Liver (tissue), 9 donors: ENCODE results near the gene TMEM140. TPM values are rescaled to one million over a fixed set of nuclear protein-coding genes. Genes with fewer than 3 reads are reported as not detected.

ENCODE experiments used
- DNase-seq: peaks from one replicate; pipeline ENCODE4 v3.0.0-alpha.2; 2017; ENCODE audit warnings: low spot score
- H3K27ac ChIP-seq, 2 donors: one replicate each; pipeline ENCODE4 v1.7.0; 2013; ENCODE audit warnings: inconsistent platforms in 2 of 2, low read length in 2 of 2, control low read depth in 1 of 2, low read depth in 1 of 2, mild to moderate bottlenecking in 1 of 2
- H3K27me3 ChIP-seq, 4 donors: one replicate each; pipeline versions ENCODE4 v1.6.1 to v1.7.0; 2013; ENCODE audit warnings: low read length in 3 of 4, inconsistent platforms in 1 of 4, mild to moderate bottlenecking in 1 of 4, moderate library complexity in 1 of 4; ENCODE audit not compliant: control insufficient read depth in 4 of 4, insufficient read depth in 4 of 4
- H3K36me3 ChIP-seq, 4 donors: one replicate each; pipeline versions ENCODE4 v1.6.1 to v1.7.0; 2013; ENCODE audit warnings: low read length in 3 of 4, mild to moderate bottlenecking in 3 of 4, low read depth in 1 of 4, moderate library complexity in 1 of 4; ENCODE audit not compliant: control insufficient read depth in 4 of 4, insufficient read depth in 3 of 4
- H3K4me1 ChIP-seq, 4 donors: one replicate each; pipeline versions ENCODE4 v1.6.1 to v1.7.0; 2013; ENCODE audit warnings: low read length in 3 of 4, mild to moderate bottlenecking in 3 of 4, moderate library complexity in 1 of 4; ENCODE audit not compliant: control insufficient read depth in 4 of 4, insufficient read depth in 4 of 4
- H3K4me3 ChIP-seq, 3 donors: one replicate each; pipeline versions ENCODE4 v1.6.1 to v1.7.0; 2013; ENCODE audit warnings: low read length in 3 of 3, control low read depth in 1 of 3, low read depth in 1 of 3, mild to moderate bottlenecking in 1 of 3
- H3K9ac ChIP-seq, 2 donors: one replicate each; pipeline ENCODE4 v1.7.0; 2013; ENCODE audit warnings: low read length in 2 of 2, mild to moderate bottlenecking in 2 of 2, moderate library complexity in 2 of 2, control low read depth in 1 of 2, low read depth in 1 of 2
- H3K9me3 ChIP-seq, 4 donors: one replicate each; pipeline versions ENCODE4 v1.6.1 to v1.7.0; 2013; ENCODE audit warnings: low read length in 3 of 4; ENCODE audit not compliant: control insufficient read depth in 4 of 4
- FOXA1 ChIP-seq: IDR thresholded peaks from 2 replicates; pipeline ENCODE4 v1.6.1; 2016; ENCODE audit warnings: antibody characterized with exemption
- GABPA ChIP-seq, 2 donors: IDR thresholded peaks in 1 of 2; conservative IDR thresholded peaks in 1 of 2; 2 replicates each; pipeline ENCODE4 v1.6.1; 2016; ENCODE audit warnings: antibody characterized with exemption in 2 of 2, mild to moderate bottlenecking in 1 of 2, moderate library complexity in 1 of 2
- HNF4A ChIP-seq, 2 donors: conservative IDR thresholded peaks; 2 replicates each; pipeline ENCODE4 v1.6.1; 2016; ENCODE audit warnings: antibody characterized with exemption in 2 of 2, mild to moderate bottlenecking in 2 of 2
- HNF4G ChIP-seq: IDR thresholded peaks from 2 replicates; pipeline ENCODE4 v1.6.1; 2016; ENCODE audit warnings: antibody characterized with exemption
- MAX ChIP-seq: IDR thresholded peaks from 2 replicates; pipeline ENCODE4 v1.6.1; 2016; ENCODE audit warnings: antibody characterized with exemption
- NR2F2 ChIP-seq: IDR thresholded peaks from 2 replicates; pipeline ENCODE4 v1.6.1; 2016; ENCODE audit warnings: antibody characterized with exemption
- RAD21 ChIP-seq, 2 donors: IDR thresholded peaks; 2 replicates each; pipeline ENCODE4 v1.6.1; 2016; ENCODE audit warnings: antibody characterized with exemption in 2 of 2, mild to moderate bottlenecking in 2 of 2
- RXRA ChIP-seq, 2 donors: IDR thresholded peaks; 2 replicates each; pipeline ENCODE4 v1.6.1; 2017 to 2018; ENCODE audit warnings: antibody characterized with exemption in 2 of 2, mild to moderate bottlenecking in 1 of 2
- SP1 ChIP-seq: IDR thresholded peaks from 2 replicates; pipeline ENCODE4 v1.6.1; 2018; ENCODE audit warnings: antibody characterized with exemption, mild to moderate bottlenecking
- TAF1 ChIP-seq: conservative IDR thresholded peaks from 2 replicates; pipeline ENCODE4 v1.6.1; 2016; ENCODE audit warnings: antibody characterized with exemption, mild to moderate bottlenecking
- WGBS: extraction: QIAGEN DNeasy Blood & Tissue Kit; methylation state at CpG from one replicate; pipeline ENCODE4 v1.1.7; 2013; 5-methylcytosine and 5-hydroxymethylcytosine counted together
- polyA plus RNA-seq, 2 donors: library from polyadenylated mRNA; stranded (reverse) in 1 of 2; unstranded in 1 of 2; fragments of 200-250 nt in 1 of 2; fragments of >200 nt in 1 of 2; fragmentation: Nextera tagmentation in 1 of 2; extraction: Ambion mirVana in 1 of 2; gene quantifications; one replicate each; pipeline versions ENCODE4 v1.2.1 to v1.2.3, GENCODE V29; 2013 to 2015
- total RNA-seq, 2 donors: library from RNA; depleted of rRNA; stranded (reverse); fragments of >200 nt; gene quantifications; one replicate each; pipeline ENCODE4 v1.2.3, GENCODE V29; 2014
- TF ChIP-seq, protein P1 (sequence below): IDR thresholded peaks from 2 replicates; pipeline ENCODE4 v1.6.1; 2016; ENCODE audit warnings: antibody characterized with exemption
- TF ChIP-seq, protein P2 (sequence below): fragments of 150-350 bp; IDR thresholded peaks from 2 replicates; pipeline ENCODE4 v1.5.1; 2017; ENCODE audit warnings: improper control_type of control experiment, low read depth, low read length; ENCODE audit not compliant: missing input control
- donor health status: healthy.
- donor health status: healthy.
- donor health status: healthy.
- donor health status: healthy.
- donor health status: healthy.

The TMEM140 gene
- total and polyA plus RNA-seq, 4 donors = 22.3 to 34.3 (median 25.9) TPM

DNA sequence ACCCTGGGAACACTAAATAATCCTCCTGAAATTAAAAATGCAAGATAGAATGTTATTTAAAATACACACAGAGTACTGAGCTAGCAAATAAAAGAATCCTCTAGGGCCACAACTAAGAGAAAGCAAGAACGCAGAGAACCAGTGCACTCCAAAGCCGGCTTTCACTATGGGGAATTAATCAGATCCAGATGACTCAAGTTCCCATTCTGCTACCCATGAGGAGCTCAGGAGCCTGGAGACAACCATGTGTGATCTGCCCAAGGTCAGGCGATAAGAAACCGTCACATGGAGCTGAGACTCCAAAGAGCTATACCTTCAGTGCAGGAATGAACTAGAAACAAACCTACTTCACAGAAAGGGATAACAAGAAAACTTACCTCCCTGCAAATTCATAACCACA, 42.1 kb downstream of the TMEM140 start:
- TF ChIP-seq FOXA1 (no peak), SP1 (no peak), MAX (no peak), RXRA (IDR thresholded peaks at IDR 0.05) (no peak), TAF1 (no peak), NR2F2 (no peak), HNF4A (conservative IDR thresholded peaks at IDR 0.05) (no peak)
- TF ChIP-seq, protein P1, sequence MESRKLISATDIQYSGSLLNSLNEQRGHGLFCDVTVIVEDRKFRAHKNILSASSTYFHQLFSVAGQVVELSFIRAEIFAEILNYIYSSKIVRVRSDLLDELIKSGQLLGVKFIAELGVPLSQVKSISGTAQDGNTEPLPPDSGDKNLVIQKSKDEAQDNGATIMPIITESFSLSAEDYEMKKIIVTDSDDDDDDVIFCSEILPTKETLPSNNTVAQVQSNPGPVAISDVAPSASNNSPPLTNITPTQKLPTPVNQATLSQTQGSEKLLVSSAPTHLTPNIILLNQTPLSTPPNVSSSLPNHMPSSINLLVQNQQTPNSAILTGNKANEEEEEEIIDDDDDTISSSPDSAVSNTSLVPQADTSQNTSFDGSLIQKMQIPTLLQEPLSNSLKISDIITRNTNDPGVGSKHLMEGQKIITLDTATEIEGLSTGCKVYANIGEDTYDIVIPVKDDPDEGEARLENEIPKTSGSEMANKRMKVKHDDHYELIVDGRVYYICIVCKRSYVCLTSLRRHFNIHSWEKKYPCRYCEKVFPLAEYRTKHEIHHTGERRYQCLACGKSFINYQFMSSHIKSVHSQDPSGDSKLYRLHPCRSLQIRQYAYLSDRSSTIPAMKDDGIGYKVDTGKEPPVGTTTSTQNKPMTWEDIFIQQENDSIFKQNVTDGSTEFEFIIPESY = no peak
- Histone ChIP-seq H3K4me1 (peaks cover 0 to 8% (median 7%) of the 10 kb centered on the region in 4 donors), H3K27me3 (no peaks in the 10 kb centered on the region), H3K36me3 (peaks cover 20 to 71% (median 49%) of the 10 kb centered on the region in 4 donors), H3K27ac (no peak overlapping the region), H3K4me3 (no peak overlapping the region), H3K9ac (no peak overlapping the region), H3K9me3 (no peaks in the 10 kb centered on the region)
- no peak for DNase-seq
- WGBS = 96% methylated on average over 4 of the region's 4 CpGs

- Histone ChIP-seq H3K9me3 (no peaks in the 10 kb centered on the region), H3K4me3 (no peak overlapping the region), H3K27ac (no peak overlapping the region), H3K36me3 (peaks cover 18 to 67% (median 46%) of the 10 kb centered on the region in 4 donors), H3K4me1 (peaks cover 0 to 8% (median 7%) of the 10 kb centered on the region in 4 donors), H3K9ac (no peak overlapping the region), H3K27me3 (no peaks in the 10 kb centered on the region)
- DNase-seq = no peak
- TF ChIP-seq HNF4G (no peak), RAD21 (IDR thresholded peaks at IDR 0.05) (no peak)
- TF ChIP-seq, protein P2, sequence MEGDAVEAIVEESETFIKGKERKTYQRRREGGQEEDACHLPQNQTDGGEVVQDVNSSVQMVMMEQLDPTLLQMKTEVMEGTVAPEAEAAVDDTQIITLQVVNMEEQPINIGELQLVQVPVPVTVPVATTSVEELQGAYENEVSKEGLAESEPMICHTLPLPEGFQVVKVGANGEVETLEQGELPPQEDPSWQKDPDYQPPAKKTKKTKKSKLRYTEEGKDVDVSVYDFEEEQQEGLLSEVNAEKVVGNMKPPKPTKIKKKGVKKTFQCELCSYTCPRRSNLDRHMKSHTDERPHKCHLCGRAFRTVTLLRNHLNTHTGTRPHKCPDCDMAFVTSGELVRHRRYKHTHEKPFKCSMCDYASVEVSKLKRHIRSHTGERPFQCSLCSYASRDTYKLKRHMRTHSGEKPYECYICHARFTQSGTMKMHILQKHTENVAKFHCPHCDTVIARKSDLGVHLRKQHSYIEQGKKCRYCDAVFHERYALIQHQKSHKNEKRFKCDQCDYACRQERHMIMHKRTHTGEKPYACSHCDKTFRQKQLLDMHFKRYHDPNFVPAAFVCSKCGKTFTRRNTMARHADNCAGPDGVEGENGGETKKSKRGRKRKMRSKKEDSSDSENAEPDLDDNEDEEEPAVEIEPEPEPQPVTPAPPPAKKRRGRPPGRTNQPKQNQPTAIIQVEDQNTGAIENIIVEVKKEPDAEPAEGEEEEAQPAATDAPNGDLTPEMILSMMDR = no peak
- TF ChIP-seq, protein P1 = no peak
Observed at GRCh38 chr7:135190703-135191102, 42.8 kb downstream of the TMEM140 start.

DNA sequence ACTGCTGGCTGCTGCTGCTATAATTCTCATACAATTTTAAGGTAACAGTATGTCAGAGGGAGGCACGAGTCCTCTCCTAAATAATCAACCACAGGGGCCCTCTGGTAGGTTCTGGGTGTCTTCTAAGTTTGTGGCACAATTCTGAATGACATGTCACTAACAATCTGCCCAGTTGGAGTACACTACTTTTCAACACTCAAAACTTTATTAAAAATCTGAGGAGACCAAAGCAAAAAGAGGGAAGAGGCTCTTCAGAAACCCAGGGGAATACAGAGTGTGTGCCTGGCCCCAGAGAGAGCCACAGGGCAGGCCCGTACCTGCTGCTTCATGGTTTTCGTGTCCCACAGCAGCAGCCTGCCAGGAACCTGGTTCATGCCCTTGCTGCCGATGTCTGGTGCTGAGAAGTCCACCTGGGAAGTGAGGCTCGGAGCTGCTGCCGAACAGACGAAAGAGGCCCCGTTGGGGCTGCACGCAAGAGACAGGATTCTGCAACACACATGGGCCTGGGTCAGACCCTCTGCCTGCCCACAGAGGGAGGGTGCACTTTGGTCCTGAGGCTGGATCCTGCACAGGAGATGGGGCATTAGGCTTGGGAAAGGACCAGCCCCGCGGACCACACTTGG, 45.2 kb downstream of the TMEM140 start:
- TF ChIP-seq NR2F2 = no peak
- no peak for TF ChIP-seq GABPA (IDR thresholded peaks at IDR 0.05 in 1 of 2, conservative IDR thresholded peaks at IDR 0.05 in 1 of 2)
- 92% methylated on average over 11 of the region's 11 CpGs for WGBS
- Histone ChIP-seq H3K9ac (no peak overlapping the region), H3K4me3 (no peak overlapping the region), H3K36me3 (peaks cover 23 to 64% (median 40%) of the 10 kb centered on the region in 4 donors), H3K27ac (no peak overlapping the region), H3K9me3 (no peaks in the 10 kb centered on the region), H3K4me1 (peaks cover 0 to 8% (median 7%) of the 10 kb centered on the region in 4 donors), H3K27me3 (no peaks in the 10 kb centered on the region)
- DNase-seq = no peak
